PFSK-1 (cell line): Measurements from ENCODE around the gene IGLON5.

Source experiments
- FOXP2 ChIP-seq: optimal IDR thresholded peaks from 2 replicates; pipeline ENCODE3; 2011; ENCODE audit warnings: borderline replicate concordance, control low read depth, inconsistent platforms; ENCODE audit not compliant: insufficient read depth; ENCODE audit errors: extremely low read length, extremely low read depth
- POLR2AphosphoS5 ChIP-seq: IDR thresholded peaks from 2 replicates; pipeline ENCODE4 v1.6.1; 2012; ENCODE audit warnings: low read depth, mild to moderate bottlenecking, control low read depth, low read length, moderate library complexity
- SIN3A ChIP-seq: IDR thresholded peaks from 2 replicates; pipeline ENCODE4 v1.6.1; 2012; ENCODE audit warnings: mild to moderate bottlenecking, low read length, moderate library complexity, borderline replicate concordance; ENCODE audit not compliant: insufficient read depth

GRCh38 chr19:51361239-51361638, 49.8 kb downstream of the IGLON5 start:
- TF ChIP-seq FOXP2 (no peak), SIN3A (no peak), POLR2AphosphoS5 (no peak)
